Measurements from ENCODE around the gene XCR1.
"Not testable (repeated sequence)": the region's sequence is repeated elsewhere in the genome, so short reads cannot be mapped to it uniquely, and the experiment has no call there.

Gene XCR1

DNA sequence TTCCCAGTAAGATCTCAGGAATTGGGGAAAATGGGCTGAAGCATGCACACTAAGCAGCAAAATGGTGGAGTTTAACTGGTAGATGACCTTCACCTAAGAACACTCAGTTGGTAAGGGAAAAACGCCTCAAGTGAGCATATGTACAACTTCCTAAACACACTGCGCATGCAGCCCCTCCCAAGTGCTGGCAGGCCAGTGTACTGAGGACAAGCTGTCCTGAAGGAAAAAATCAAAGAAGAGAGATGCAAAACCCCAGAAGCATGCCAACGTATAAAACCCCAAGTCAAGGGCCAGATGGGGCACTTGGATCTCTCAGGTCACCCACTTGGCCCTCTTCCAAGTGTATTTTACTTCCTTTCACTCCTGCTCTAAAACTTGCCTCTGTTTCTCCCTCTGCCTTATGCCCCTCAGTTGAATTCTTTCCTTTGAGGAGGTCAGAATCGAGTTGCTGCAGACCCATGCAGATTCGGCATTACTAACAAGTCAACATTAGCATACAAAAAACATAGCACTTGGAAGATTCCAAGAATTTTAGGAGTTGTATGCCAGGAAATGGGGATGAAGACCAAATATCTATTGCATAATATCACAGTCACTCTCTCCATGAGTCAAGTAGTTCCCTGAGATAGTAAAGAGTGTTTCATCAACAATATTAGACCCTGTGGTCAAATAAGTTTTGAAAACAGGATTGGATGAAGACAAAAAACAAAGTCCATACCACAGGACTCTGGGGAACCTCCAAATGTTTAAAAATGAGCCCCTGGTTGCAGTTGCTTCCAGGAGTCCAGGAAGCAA is 20.8 kb downstream of the XCR1 start:
- peak; percentile 85 for DNase-seq (ENCODE audit: low read depth)

DNA sequence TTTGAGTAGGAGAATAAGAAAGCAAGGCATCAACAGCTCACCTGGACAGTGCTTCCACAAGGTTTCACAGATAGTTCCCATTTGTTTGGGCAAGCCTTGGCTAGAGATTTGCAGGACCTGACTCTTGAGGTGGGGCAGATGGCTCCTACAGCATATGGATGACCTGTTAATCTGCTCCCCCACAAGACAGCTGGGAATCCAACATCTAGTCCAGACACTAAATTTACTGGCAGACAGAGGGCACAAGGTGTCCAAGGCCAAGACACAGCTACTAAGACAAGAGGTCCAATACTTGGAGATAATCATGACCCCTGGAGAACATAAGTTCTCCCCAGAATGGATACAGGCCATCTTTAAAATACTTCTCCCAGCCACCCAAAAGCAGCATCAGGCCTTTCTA is 23.6 kb downstream of the XCR1 start:
- DNase-seq (ENCODE audit: low read depth), result not testable (repeated sequence)

DNA sequence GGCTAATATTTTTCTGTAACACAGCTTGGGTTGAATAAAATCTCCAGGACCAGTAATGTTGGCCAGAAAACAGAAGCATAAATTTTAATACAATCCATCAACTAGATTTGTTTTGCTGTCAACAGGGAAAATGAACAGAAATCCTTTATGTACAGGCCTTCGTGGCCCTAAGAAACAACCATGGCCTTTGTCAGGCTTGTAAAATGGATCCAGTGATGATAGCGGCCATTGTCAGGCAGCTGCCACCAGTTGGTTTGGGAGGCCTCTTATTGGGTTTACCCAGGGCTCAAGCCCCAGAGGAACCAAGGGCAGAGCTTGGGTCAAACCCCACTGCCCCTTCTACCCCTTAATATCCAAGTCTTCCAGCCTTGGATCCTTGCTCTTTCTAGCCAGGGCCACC is 26.1 kb downstream of the XCR1 start:
- DNase-seq (ENCODE audit: low read depth), result no peak

DNA sequence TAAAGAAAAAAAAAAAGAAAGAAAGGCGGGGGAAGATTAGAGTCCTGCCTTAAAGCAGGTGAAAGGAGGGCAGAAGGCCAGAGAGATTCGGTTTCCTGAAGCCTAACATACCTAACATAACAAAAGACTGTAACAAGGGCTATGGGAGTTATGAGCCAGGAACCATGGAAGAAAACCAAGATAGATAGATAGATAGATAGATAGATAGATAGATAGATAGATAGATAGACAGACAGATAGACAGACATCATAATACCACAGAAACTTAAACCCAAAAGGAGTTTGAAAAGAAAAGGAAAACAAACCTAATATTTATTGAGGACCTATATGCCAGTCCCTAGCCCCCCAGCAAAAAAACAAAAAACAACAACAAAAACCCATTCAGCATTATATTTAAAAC is 29.3 kb downstream of the XCR1 start:
- DNase-seq (ENCODE audit: low read depth), result no peak

DNA sequence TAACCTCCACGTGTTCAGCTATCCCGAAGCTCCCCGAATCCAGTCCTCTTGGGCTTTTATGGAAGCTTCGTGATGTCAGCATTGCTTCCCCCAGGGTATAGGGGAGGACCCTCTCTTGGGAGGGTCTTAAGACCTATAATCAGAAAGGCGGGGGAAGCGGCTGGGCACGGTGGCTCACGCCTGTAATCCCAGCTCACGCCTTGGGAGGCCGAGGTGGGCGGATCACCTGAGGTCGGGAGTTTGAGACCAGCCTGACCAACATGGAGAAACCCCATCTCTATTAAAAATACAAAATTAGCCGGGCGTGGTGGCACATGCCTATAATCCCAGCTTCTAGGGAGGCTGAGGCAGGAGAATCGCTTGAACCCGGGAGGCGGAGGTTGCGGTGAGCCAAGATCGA is 29.8 kb downstream of the XCR1 start:
- not testable (repeated sequence) for DNase-seq (ENCODE audit: low read depth)

DNA sequence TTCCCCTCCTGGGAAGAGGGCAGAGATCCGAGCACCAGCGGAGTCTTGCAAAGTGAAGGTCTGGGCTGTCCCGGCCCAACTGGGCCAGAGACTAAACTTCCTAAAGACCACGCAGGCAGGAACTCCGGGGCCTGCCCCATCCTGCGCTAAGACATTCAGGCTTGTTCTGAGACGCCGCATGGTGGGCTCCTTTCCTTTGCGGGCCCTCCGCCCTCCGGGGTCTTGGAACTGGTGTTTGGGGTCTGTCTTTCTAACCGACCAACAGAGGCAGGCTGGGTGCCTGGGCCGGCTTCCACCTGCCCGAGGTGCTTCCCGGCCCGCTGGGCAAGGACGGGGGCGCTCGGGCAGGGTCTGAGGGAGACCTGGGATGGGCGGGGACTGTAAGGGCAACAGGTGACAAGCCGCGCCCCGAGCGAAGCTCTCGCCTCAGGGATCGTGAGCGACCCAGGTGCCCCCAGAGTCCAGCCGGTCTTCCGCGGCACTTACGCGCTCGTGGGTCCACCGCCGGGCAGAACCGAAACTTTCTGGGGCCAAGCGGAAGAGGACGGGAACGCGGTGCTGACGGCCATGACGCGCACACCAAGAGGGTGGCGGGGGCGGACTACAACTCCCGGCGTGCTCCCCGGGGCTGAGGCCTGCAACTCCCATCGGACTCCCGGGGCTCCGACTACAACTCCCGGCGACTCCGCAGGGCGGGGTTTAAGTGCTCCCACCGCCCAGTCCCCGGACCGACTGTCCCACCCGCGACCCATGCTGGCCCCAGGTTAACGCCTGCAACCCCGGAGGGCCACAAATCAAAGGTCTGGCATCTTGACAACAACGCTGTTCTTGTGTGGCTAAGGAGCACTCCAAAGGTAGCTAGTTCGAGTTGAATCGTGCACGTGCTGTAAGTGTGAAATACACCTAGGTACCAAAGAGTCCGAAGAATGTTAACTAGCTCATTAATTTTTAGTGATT is 31.8 kb downstream of the XCR1 start, which contains the start of gene FYCO1:
FYCO1 (minus strand) TSS at position 589 of the 957 bp plus-strand sequence. CDS start 10,914 bp downstream, outside the sequence.
- peak; percentile 92 for DNase-seq (ENCODE audit: low read depth)

DNA sequence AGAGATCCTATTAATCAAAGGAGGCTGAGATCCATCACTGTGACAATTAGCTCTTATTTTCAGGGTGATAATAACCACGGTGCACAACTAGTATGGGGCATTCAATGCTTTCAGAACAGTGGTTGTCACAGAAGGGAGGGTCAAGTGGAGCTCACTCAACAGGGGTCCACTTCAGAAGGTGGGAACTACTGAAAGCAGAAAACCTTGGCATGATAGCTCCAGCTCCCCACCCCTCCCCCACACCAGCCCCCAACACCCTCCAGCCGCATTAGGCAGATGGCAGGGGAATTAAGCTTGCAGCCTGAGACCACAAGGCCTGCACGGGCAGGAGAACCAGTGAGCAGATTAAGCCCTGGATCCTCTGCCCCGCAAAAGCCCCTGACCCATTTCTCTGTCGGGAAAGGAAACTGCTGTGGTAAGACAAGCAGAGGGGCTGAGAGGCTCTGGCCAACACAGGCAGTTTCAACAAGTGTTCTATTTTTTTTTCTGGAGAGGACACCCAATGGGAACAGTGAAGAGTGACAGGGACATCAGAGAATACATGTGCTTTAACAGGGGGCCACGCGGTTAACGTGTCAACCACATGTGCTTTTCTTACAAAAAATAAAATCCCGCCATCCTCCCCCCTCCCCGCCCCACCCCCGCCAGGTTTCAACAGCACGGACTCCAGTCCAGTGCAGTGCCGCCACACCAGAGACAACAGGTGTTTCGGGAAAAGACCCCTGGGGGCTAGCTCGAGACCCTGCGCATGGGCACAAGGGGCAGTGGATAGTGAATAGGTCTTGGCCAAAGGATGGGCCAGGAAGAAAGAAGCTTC is 32.7 kb downstream of the XCR1 start:
- DNase-seq (ENCODE audit: low read depth), result no peak

DNA sequence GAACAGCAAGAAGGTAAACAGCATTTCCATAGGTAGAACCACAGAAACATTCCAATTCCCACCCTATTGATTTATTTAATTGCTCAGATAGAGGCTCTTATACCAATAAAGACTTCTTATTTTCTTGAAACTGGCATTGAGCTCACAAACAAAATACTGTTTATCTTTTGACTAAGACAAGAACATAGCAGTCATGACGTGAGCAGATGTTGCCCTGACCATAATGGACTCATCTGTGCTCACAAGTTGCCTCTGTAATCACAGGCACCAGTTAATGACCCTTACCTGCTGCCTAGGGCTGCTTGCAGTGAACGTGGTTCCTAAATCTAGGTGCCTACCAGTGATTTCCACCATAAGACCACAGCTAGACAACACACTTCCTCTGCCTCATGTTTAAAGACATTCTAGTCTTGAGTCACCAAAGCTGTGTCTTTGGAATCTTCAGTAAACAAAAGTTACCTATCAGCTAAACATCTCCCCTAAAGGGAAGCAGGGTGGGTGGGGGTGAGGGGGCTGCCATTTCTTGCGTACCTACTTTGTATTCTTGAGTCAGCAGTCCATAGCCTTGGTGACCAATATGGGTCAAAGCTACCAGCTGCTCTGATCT is 33.8 kb downstream of the XCR1 start:
- DNase-seq (ENCODE audit: low read depth), result no peak

DNA sequence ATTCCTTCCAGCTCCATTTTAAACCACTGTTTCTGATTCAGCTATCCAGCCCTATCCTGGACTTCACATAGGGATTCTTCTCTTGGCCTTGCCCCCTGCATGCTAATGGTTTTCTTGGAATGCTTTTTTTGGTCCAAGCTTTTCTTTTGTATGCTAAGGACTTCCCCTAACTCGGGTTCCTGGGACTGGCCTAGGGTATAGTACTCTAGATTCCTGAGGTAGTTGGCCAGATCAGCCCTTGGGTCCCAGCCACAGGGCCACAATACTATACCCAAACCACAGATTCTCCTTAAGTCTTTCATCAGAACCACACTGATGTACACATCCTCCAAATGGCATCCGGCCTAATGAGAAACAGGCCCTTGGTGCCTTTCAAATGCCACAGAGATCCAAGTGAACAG is 34.5 kb downstream of the XCR1 start:
- DNase-seq (ENCODE audit: low read depth), result no peak

DNA sequence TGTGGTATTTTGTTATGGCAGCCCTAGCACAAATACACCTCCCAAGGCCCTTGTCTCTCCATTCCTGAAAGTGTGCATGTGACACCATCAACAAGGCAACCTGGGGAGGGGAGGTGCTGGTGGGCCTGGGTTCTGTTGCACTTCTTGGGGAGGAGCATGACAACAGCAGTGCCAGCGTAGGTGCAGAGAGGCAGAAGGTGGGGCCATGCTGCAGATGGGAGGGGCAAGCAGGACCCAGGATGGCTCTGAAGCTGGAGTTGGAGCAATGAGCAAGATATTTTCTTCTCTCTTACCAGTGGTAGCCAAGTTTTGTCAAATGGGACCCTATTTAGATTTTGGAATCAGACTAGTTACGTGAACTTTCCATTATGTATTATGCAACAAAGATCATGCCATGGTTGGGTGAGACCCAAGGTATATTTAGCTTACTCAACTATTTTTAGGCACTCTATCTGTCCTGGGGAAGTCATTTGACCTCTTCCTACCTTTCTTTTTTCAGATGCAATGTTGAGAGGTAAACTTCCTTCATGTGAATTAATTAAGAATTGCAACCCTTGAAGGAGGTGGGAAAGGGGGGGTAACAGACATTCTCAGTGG is 35.1 kb downstream of the XCR1 start:
- DNase-seq (ENCODE audit: low read depth), result no peak

DNA sequence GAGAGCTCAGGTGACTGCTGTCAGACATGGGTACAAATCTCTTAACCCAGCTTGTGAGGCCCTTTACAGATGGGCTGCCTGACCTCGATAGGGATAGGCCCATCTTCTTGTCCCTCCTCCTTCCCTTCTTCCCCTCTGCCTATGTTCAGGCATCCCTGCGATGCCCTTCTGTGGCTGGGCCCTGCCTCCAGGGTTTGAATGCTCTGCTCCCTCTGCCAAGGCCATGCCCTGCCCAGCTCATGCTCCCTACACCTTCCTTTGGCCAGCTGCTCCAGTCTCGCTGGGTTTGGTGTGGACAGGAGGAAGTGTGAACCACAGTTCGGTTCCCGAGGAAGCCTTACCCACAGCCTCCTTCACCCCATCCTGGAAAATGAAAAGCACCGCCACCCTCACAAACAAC is 35.9 kb downstream of the XCR1 start:
- no peak for DNase-seq (ENCODE audit: low read depth)

DNA sequence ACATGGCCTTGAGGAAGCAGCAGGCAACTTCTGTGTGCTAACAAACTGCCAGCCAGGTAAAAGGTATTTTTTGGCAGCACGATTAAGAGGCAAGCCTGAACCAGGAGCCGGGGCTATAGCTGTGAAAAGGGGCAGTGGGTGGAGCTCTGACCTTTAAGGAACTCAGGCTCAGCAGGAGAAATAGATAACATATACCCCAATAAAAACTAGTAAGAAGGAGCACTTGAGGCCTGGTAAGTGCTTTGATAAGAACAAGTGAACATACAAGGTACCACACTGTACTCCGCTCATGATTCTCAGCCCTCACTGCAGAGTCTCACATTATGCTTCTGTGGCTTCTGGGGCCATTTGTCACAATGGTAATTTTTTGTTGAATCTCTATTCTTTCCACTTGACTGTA is 37.1 kb downstream of the XCR1 start:
- no peak for DNase-seq (ENCODE audit: low read depth)

DNA sequence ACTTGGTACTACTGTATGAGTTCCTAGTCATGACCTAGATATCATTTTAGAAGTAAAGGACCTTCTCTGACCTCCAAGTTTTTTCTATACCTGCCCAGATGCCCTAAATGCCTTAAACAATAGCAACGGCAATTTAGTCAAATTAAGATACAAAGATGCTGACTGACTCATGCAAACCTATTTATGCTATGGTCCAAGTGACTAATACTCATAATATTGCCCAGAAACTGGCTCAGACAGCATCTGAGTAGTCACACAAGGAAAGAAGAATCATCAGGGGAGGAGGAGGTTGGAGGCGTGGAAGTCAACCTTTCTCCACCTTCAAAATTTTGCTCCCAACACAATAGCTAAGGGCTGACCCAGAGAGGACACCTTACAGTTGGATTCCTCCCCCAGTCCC is 38.5 kb downstream of the XCR1 start:
- DNase-seq (ENCODE audit: low read depth), result peak; percentile 90

DNA sequence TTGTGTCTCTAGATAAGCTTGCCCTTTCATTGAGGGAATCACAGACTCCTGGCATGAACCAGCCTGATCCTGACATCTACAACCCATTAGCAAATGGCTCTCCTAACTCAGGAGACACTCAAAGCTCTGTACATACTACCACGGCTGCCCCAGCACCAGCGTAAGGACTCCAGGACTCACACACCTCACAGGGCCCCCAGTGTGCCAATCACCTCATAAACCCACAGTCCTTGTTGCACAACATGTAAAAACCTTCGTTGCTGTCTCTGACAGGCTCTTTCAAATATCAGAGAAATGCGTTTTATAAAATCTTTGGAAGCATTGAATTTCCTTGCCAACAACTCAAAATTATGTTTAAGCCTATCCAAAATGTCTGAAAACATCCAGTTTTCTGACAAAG is 38.9 kb downstream of the XCR1 start:
- peak; percentile 56 for DNase-seq (ENCODE audit: low read depth)

DNA sequence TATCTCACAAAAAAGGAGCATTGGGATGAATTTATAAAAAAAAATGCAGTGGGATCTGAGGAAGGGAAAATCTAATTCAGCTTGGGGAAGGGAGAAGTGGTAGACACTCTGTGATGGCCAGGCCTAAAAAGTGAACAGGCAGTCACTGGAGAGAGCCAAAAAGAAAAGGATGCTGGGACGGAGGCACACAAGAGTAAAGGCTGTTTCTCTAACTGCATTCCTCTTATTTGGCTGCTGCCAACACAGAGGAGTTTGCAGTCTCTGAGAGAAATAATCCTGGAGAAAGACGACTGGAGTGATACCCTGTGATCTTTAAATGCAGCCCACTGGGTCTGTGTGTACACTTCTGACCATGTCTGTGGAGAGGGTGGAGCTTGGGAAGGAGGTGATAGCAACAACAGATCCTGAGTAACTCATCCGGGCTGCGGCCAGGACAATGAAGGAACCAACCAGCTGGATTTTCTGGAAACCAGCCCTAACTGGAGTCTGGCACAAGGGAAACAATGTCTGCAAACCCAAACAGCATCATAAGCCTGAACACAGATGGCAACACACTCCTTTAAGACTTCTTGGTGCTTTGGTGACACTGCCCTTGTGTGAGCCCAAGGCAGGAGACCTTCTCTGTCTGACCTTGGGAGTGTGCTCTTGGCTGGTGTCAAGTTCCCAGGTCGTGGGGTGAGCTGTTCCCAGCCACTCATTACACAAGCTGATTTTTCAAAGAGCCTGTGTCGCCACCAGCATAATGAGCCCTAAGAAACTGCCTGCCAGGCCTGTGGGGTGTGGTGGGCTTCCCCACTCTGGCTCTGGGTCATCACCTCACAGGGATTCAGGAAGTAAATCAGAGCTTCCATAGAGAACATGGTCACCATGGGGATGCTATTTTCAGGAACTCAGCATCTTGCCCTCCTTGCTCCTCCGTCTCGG is 39.7 kb downstream of the XCR1 start:
- DNase-seq (ENCODE audit: low read depth), result peak; percentile 55

DNA sequence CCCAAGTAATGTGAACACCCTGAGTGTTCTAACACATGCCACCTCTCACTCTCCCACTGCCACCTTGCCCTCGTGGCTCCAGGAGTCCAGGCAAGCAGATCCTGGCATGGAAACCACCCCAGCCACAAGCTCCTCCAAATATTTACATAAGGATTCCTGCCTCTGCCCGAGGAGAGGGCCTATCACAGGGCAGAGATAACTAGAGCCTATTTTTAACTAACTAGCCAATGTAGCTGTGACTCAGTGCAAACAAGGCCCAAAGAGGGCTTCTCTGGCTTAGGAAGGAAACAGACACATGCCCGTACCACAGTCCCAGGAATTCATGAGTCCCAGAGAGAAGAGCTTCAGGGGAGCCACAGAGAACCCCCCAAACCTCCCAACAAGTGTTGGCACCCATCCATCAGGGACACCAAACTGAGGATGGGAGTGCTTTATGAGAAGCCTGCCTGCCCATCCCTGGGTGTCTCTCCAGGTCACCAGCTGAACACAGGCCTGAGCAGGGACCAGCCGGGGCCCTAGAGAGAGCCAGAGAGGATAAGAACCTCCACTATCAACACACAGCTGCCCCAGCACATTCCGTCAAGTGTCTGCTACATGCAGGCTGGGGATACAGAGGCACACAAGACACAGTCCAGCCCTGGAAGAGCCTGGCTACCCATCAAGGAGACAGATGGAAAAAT is 40.8 kb downstream of the XCR1 start:
- peak; percentile 81 for DNase-seq (ENCODE audit: low read depth)

DNA sequence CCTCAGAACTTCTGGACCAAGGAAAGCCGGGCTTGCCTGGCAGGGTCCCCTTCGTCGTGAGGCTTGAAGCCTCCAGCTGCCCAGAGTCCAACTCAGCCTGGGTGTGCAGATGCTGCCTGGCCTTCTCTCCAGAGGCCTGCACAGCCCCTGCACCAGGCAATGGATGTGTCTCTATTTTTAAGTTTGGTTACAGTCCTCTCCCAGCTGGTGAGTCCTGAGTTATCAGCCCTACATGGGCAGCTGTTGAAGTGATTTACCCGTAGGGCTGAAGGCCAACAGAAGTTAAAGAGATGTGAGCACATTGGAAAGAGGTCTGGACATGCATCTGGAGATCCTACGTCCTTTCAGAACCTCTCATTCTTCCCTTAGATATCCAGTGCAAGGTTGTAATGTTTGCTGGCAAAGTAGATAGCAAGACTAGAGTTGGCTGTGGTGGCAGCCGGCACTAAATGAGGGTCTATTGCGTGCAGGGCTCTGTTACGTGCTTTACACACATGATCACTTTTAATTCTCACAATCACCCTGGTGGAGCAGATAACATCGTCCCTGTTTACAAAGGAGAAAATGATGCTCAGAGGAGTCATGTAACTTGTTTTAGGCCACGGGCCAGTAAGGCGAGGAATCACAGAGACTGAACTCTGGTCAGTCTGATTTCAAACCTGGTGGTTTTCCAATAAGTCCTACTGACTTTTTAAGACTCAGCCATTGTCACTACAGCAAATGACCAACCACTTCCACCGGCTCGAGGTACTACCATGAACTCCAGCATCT is 41.6 kb downstream of the XCR1 start:
- peak; percentile 34 for DNase-seq (ENCODE audit: low read depth)
